ENCODE results near the gene ANGPTL4.

ANGPTL4 gene

DNA sequence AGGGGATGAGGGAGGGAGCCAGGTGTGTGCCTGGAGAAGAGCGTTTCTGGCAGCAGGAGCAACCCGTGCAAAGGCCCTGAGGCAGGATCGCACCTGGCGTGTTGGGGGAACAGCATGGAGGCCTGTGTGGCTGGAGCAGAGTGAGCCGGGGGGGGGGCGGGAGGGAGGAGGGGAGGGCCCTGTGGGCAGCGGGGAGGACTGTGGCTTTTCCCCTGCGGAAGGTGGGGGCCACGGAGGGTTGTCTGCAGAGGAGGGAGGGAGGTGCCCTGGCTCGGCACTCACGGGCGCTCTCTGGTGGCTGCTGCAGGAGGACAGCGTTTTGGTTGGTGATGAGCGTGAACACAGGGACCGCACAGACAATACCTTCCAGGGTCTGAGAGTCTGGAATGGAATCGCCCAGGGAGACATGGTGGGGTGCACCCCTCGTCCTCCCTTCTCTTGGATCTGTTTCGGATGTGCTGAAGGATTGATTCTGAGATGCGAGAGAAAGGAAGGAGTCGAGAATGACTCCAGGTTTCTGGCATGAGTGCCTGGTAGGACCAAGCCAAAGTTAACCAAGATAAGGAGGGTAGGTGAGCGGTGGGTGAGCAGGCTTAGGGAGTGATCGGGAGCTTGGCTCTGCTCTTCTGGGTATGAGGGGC is 32.7 kb downstream of the ANGPTL4 start:
- peak; percentile 73 for TF ChIP-seq RAD21 (IDR thresholded peaks at IDR 0.05; ENCODE audit: low read depth)
- no peak for TF ChIP-seq TAF1 (IDR thresholded peaks at IDR 0.05; ENCODE audit: low read depth)
- no peak for TF ChIP-seq YY1 (IDR thresholded peaks at IDR 0.05; ENCODE audit: low read depth)
- TF ChIP-seq CEBPB (IDR thresholded peaks at IDR 0.05) = no peak
- TF ChIP-seq ZBTB7A (IDR thresholded peaks at IDR 0.05; ENCODE audit: low read depth) = no peak
- TF ChIP-seq, protein P1, sequence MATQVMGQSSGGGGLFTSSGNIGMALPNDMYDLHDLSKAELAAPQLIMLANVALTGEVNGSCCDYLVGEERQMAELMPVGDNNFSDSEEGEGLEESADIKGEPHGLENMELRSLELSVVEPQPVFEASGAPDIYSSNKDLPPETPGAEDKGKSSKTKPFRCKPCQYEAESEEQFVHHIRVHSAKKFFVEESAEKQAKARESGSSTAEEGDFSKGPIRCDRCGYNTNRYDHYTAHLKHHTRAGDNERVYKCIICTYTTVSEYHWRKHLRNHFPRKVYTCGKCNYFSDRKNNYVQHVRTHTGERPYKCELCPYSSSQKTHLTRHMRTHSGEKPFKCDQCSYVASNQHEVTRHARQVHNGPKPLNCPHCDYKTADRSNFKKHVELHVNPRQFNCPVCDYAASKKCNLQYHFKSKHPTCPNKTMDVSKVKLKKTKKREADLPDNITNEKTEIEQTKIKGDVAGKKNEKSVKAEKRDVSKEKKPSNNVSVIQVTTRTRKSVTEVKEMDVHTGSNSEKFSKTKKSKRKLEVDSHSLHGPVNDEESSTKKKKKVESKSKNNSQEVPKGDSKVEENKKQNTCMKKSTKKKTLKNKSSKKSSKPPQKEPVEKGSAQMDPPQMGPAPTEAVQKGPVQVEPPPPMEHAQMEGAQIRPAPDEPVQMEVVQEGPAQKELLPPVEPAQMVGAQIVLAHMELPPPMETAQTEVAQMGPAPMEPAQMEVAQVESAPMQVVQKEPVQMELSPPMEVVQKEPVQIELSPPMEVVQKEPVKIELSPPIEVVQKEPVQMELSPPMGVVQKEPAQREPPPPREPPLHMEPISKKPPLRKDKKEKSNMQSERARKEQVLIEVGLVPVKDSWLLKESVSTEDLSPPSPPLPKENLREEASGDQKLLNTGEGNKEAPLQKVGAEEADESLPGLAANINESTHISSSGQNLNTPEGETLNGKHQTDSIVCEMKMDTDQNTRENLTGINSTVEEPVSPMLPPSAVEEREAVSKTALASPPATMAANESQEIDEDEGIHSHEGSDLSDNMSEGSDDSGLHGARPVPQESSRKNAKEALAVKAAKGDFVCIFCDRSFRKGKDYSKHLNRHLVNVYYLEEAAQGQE (IDR thresholded peaks at IDR 0.05; ENCODE audit: low read depth) = no peak

DNA sequence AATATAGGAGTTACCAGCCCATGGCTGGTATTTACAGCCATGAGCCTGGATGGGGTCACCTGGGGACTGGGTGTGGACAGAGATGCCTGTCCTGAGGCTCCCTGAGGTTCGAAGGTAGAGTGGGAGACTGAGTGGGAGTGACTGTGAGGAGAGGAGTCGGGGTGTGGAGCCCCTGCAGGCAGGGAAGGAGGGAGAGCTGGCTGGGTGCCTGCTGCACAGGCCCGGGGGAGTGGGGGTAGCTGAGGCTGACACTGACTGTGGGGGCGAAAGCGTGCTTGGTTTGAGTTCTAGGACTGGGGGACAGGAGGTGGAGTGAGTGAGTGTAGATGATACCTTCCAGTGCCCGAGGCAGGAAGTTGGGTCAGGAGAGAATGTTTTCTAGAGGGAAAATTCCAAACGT is 33.3 kb downstream of the ANGPTL4 start:
- TF ChIP-seq CEBPB (IDR thresholded peaks at IDR 0.05) = no peak
- no peak for TF ChIP-seq CREB1 (IDR thresholded peaks at IDR 0.05; ENCODE audit: low read depth)
- TF ChIP-seq TEAD4 (IDR thresholded peaks at IDR 0.05) = no peak
- TF ChIP-seq NFIC (IDR thresholded peaks at IDR 0.05) = no peak
- TF ChIP-seq, protein P2, sequence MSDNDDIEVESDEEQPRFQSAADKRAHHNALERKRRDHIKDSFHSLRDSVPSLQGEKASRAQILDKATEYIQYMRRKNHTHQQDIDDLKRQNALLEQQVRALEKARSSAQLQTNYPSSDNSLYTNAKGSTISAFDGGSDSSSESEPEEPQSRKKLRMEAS (IDR thresholded peaks at IDR 0.05) = no peak
- no peak for TF ChIP-seq FOXM1 (IDR thresholded peaks at IDR 0.05; ENCODE audit: borderline replicate concordance, low read depth)
- TF ChIP-seq, protein P3, sequence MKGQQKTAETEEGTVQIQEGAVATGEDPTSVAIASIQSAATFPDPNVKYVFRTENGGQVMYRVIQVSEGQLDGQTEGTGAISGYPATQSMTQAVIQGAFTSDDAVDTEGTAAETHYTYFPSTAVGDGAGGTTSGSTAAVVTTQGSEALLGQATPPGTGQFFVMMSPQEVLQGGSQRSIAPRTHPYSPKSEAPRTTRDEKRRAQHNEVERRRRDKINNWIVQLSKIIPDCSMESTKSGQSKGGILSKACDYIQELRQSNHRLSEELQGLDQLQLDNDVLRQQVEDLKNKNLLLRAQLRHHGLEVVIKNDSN (IDR thresholded peaks at IDR 0.05) = no peak
- TF ChIP-seq RAD21 (IDR thresholded peaks at IDR 0.05; ENCODE audit: low read depth) = no peak

DNA sequence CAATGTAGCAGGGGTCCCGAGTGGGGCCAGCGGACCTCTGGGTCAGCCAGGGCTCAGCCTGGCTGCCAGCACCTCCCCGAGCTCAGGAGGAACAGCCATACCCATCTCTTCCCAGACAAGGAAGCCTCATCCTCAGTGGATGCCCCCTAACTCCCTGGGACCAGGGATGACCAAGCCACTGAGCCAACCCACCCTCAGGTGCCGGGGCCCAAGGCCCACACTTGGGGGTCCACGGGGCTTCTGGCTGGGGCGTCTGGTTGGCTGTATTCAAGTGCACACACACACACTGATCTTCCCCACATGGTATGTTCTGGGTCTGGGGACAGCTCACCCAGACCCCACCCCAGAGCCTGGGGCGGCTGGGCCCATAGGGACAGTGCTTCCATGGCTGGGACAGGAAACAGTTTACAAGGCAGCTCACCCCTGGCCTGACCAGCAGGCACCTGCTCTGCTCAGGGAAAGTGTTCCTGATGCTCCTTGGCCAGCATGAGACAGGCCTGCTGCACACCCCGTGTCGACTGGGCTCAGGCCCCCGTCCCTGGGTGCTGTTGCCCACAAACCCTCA is 33.9 kb downstream of the ANGPTL4 start:
- TF ChIP-seq, protein P3 (IDR thresholded peaks at IDR 0.05) = no peak
- no peak for TF ChIP-seq NFIC (IDR thresholded peaks at IDR 0.05)

DNA sequence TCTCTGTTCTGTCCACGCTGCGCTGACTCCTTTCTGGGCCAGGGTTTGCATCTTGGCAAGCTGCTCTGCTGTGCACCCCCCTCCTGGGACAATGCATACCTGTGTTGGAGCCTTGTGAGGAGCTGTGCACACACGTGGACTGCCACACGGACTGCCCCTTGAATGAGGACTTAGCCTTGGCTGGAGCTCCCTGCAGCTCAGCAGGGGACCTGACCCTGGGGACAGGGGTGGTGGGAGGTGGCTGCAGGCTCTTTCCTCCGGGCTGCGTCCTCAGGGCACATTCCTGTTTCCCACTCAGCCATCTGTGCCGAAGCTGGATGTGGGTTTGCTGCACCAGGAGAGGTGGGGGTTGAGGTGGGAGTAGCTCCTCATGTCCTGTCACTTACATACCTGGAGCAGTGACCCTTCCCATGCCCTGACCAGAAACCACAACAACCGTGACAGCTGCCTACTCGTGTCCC is 34.4 kb downstream of the ANGPTL4 start:
- TF ChIP-seq FOXM1 (IDR thresholded peaks at IDR 0.05; ENCODE audit: borderline replicate concordance, low read depth) = no peak
- TF ChIP-seq EGR1 (IDR thresholded peaks at IDR 0.05) = no peak
- no peak for TF ChIP-seq YY1 (IDR thresholded peaks at IDR 0.05; ENCODE audit: low read depth)
- TF ChIP-seq TEAD4 (IDR thresholded peaks at IDR 0.05) = no peak
- TF ChIP-seq, protein P3 (IDR thresholded peaks at IDR 0.05) = no peak
- TF ChIP-seq CEBPB (IDR thresholded peaks at IDR 0.05) = no peak

DNA sequence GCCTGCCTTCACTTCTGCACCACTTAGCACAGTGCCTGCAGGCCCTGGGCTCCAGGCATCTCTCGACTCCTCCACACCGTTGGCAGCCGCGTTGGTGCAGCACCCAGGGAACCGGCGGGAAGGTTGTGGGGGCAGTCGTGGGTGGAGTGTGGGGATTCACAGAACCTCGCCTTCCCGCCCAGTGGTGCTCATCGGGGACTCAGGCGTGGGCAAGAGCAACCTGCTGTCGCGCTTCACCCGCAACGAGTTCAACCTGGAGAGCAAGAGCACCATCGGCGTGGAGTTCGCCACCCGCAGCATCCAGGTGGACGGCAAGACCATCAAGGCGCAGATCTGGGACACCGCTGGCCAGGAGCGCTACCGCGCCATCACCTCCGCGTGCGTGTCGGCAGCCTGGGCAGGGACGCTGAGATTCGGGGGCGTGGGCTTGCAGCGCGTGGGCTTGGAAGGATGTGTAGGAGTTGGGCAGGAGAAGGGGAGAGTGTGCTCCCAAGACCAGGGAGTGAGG is 35.8 kb downstream of the ANGPTL4 start:
- no peak for TF ChIP-seq RAD21 (IDR thresholded peaks at IDR 0.05; ENCODE audit: low read depth)
- TF ChIP-seq TCF12 (IDR thresholded peaks at IDR 0.05; ENCODE audit: low read depth) = no peak
- no peak for TF ChIP-seq NFIC (IDR thresholded peaks at IDR 0.05)
- TF ChIP-seq EP300 (IDR thresholded peaks at IDR 0.05; ENCODE audit: borderline replicate concordance) = no peak
- TF ChIP-seq, protein P2 (IDR thresholded peaks at IDR 0.05) = no peak
- no peak for TF ChIP-seq CEBPB (IDR thresholded peaks at IDR 0.05)
- no peak for TF ChIP-seq FOXM1 (IDR thresholded peaks at IDR 0.05; ENCODE audit: borderline replicate concordance, low read depth)
- TF ChIP-seq CREB1 (IDR thresholded peaks at IDR 0.05; ENCODE audit: low read depth) = no peak
- TF ChIP-seq, protein P3 (IDR thresholded peaks at IDR 0.05) = no peak
- no peak for TF ChIP-seq EGR1 (IDR thresholded peaks at IDR 0.05)
- TF ChIP-seq YY1 (IDR thresholded peaks at IDR 0.05; ENCODE audit: low read depth) = no peak
- TF ChIP-seq TEAD4 (IDR thresholded peaks at IDR 0.05) = no peak
- TF ChIP-seq ZBTB7A (IDR thresholded peaks at IDR 0.05; ENCODE audit: low read depth) = no peak
- TF ChIP-seq, protein P1 (IDR thresholded peaks at IDR 0.05; ENCODE audit: low read depth) = no peak
- no peak for TF ChIP-seq TAF1 (IDR thresholded peaks at IDR 0.05; ENCODE audit: low read depth)
